ENCODE measurements around the gene CCDC90B.
"Not testable (repeated sequence)": the region's sequence is repeated elsewhere in the genome, so short reads cannot be mapped to it uniquely, and the experiment has no call there.

The CCDC90B gene

GRCh38 chr11:83285771-83286528 is at the start of gene CCDC90B:
Gene CCDC90B, minus strand, starts transcription at chr11:83286367. Its CDS starts 395 bp downstream, at chr11:83285972.
- FAIRE-seq (peak; percentile 63), DNase-seq (ENCODE audit: low spot score) (peak; percentile 82)

- DNase-seq (ENCODE audit: low spot score): no peak
These were observed 49.4 kb upstream of the CCDC90B start for GRCh38 chr11:83335446-83336070.

GRCh38 chr11:83330303-83330702 is 44.1 kb upstream of the CCDC90B start:
- FAIRE-seq (no peak), DNase-seq (ENCODE audit: low spot score) (no peak)

More at GRCh38 chr11:83335446-83336070, 49.4 kb upstream of the CCDC90B start:
- FAIRE-seq: no peak

- DNase-seq (ENCODE audit: low spot score) (no peak), FAIRE-seq (no peak)
These were observed 40.2 kb upstream of the CCDC90B start for GRCh38 chr11:83326326-83326725.

- FAIRE-seq (no peak), DNase-seq (ENCODE audit: low spot score) (no peak)
These were observed 33.2 kb upstream of the CCDC90B start for GRCh38 chr11:83319346-83319745.

GRCh38 chr11:83318931-83319330 is 32.8 kb upstream of the CCDC90B start:
- DNase-seq (ENCODE audit: low spot score): no peak
- no peak for FAIRE-seq

GRCh38 chr11:83317757-83318690 is 31.9 kb upstream of the CCDC90B start:
- no peak for FAIRE-seq
- DNase-seq (ENCODE audit: low spot score): no peak

GRCh38 chr11:83316897-83317268 is 30.7 kb upstream of the CCDC90B start:
- DNase-seq (ENCODE audit: low spot score); FAIRE-seq: not testable (repeated sequence)

- DNase-seq (ENCODE audit: low spot score); FAIRE-seq: not testable (repeated sequence)
These were observed 30.2 kb upstream of the CCDC90B start for GRCh38 chr11:83316143-83316896.

GRCh38 chr11:83312430-83312829 is 26.3 kb upstream of the CCDC90B start:
- DNase-seq (ENCODE audit: low spot score): no peak
- no peak for FAIRE-seq

GRCh38 chr11:83311701-83312100 is 25.5 kb upstream of the CCDC90B start:
- DNase-seq (ENCODE audit: low spot score) (no peak), FAIRE-seq (no peak)

GRCh38 chr11:83310718-83311117 is 24.6 kb upstream of the CCDC90B start:
- FAIRE-seq (no peak), DNase-seq (ENCODE audit: low spot score) (no peak)

- FAIRE-seq; DNase-seq (ENCODE audit: low spot score): not testable (repeated sequence)
These were observed 22.4 kb upstream of the CCDC90B start for GRCh38 chr11:83308536-83308935.

- FAIRE-seq: no peak
These were observed 20.3 kb upstream of the CCDC90B start for GRCh38 chr11:83306200-83307080.

GRCh38 chr11:83303316-83303715 is 17.1 kb upstream of the CCDC90B start:
- FAIRE-seq (no peak), DNase-seq (ENCODE audit: low spot score) (no peak)

More at GRCh38 chr11:83306200-83307080, 20.3 kb upstream of the CCDC90B start:
- no peak for DNase-seq (ENCODE audit: low spot score)

- no peak for FAIRE-seq
- no peak for DNase-seq (ENCODE audit: low spot score)
These were observed 16.0 kb upstream of the CCDC90B start for GRCh38 chr11:83302151-83302550.

GRCh38 chr11:83299681-83300080 is 13.5 kb upstream of the CCDC90B start:
- FAIRE-seq (no peak), DNase-seq (ENCODE audit: low spot score) (no peak)

GRCh38 chr11:83294208-83294607 is 8.0 kb upstream of the CCDC90B start:
- FAIRE-seq (no peak), DNase-seq (ENCODE audit: low spot score) (no peak)

GRCh38 chr11:83293457-83293774 is 7.2 kb upstream of the CCDC90B start:
- no peak for FAIRE-seq

More at GRCh38 chr11:83293457-83293774, 7.2 kb upstream of the CCDC90B start:
- no peak for DNase-seq (ENCODE audit: low spot score)
